GM12873 (cell line): ENCODE measurements around the gene ERICH6B.
A peak's percentile ranks its signal among the peaks of the same experiment; 100 is the strongest.

Experiments used
- CTCF ChIP-seq: IDR thresholded peaks from 2 replicates; pipeline ENCODE4 v1.5.1; 2012; ENCODE audit warnings: low read depth, mild to moderate bottlenecking, moderate library complexity, low read length, control low read depth; ENCODE audit not compliant: insufficient read depth; ENCODE audit errors: missing control alignments

Gene ERICH6B

GRCh38 chr13:45545686-45546409, 69.7 kb downstream of the ERICH6B start:
- TF ChIP-seq CTCF: no peak

- TF ChIP-seq CTCF: peak; percentile 23
Measured at GRCh38 chr13:45544520-45544919, 71.0 kb downstream of the ERICH6B start.

GRCh38 chr13:45542878-45543277, 72.7 kb downstream of the ERICH6B start:
- TF ChIP-seq CTCF: no peak

GRCh38 chr13:45542391-45542790, 73.1 kb downstream of the ERICH6B start:
- TF ChIP-seq CTCF: no peak

GRCh38 chr13:45541806-45542205, 73.7 kb downstream of the ERICH6B start:
- TF ChIP-seq CTCF: no peak

GRCh38 chr13:45540864-45541263, 74.7 kb downstream of the ERICH6B start:
- TF ChIP-seq CTCF: no peak

- no peak for TF ChIP-seq CTCF
Measured at GRCh38 chr13:45540195-45540594, 75.3 kb downstream of the ERICH6B start.
